Small intestine (tissue), 7 donors: ENCODE measurements around the gene SLC33A1. TPM values are rescaled to one million over a fixed set of nuclear protein-coding genes. Genes with fewer than 3 reads are reported as not detected.
"Not testable (repeated sequence)": the region's sequence is repeated elsewhere in the genome, so short reads cannot be mapped to it uniquely, and the experiment has no call there.

Source experiments
- DNase-seq, 2 donors: peaks; one replicate each; pipeline versions ENCODE4 v3.0.0 to v3.0.0-alpha.2; 2013
- FAIRE-seq: peaks from 2 replicates; lab custom pipeline; 2012; peaks lifted over from hg19 to GRCh38; lab: Jason Lieb, UNC
- H3K27ac ChIP-seq, 3 donors: one replicate each; pipeline ENCODE4 v1.5.1; 2013; ENCODE audit warnings: low read length in 2 of 3, mild to moderate bottlenecking in 2 of 3, control low read depth in 1 of 3, inconsistent platforms in 1 of 3, low read depth in 1 of 3, moderate library complexity in 1 of 3
- H3K27me3 ChIP-seq, 3 donors: one replicate each; pipeline ENCODE4 v1.6.1; 2013; ENCODE audit warnings: low read length in 3 of 3, inconsistent platforms in 1 of 3; ENCODE audit not compliant: control insufficient read depth in 3 of 3, insufficient read depth in 3 of 3
- H3K36me3 ChIP-seq, 3 donors: one replicate each; pipeline ENCODE4 v1.6.1; 2013; ENCODE audit warnings: low read length in 3 of 3, inconsistent platforms in 1 of 3, low read depth in 1 of 3, mild to moderate bottlenecking in 1 of 3, moderate library complexity in 1 of 3; ENCODE audit not compliant: control insufficient read depth in 3 of 3, insufficient read depth in 2 of 3
- H3K4me1 ChIP-seq, 3 donors: one replicate each; pipeline ENCODE4 v1.6.1; 2013; ENCODE audit warnings: low read length in 2 of 3, inconsistent platforms in 1 of 3, low read depth in 1 of 3, mild to moderate bottlenecking in 1 of 3, moderate library complexity in 1 of 3; ENCODE audit not compliant: control insufficient read depth in 3 of 3, insufficient read depth in 2 of 3
- H3K4me3 ChIP-seq, 3 donors: one replicate each; pipeline ENCODE4 v1.5.1; 2013; ENCODE audit warnings: low read length in 3 of 3, control low read depth in 1 of 3, inconsistent platforms in 1 of 3, low read depth in 1 of 3, mild to moderate bottlenecking in 1 of 3, moderate library complexity in 1 of 3
- H3K9me3 ChIP-seq, 2 donors: one replicate each; pipeline ENCODE4 v1.6.1; 2013; ENCODE audit warnings: low read depth in 1 of 2, low read length in 1 of 2; ENCODE audit not compliant: control insufficient read depth in 2 of 2, insufficient read depth in 1 of 2
- WGBS, 3 donors: extraction: QIAGEN DNeasy Blood & Tissue Kit; methylation state at CpG; one replicate each; pipeline ENCODE4 v1.1.7; 2013; 5-methylcytosine and 5-hydroxymethylcytosine counted together
- polyA plus RNA-seq, 4 donors: library from polyadenylated mRNA; stranded (reverse) in 3 of 4; unstranded in 1 of 4; fragments of 200-250 nt in 3 of 4; fragments of 120-200 nt in 1 of 4; gene quantifications; one replicate each; pipeline versions ENCODE4 v1.2.1 to v1.2.3, GENCODE V29; 2013
- donor health status: healthy with polysubstance abuse.
- donor health status: control.
- donor health status: control.
- donor health status: Bipolar disorder and iron deficiency.
- donor health status: healthy.

Gene SLC33A1
- polyA plus RNA-seq, 4 donors = 2.9 to 34.3 (median 10.2) TPM

DNA sequence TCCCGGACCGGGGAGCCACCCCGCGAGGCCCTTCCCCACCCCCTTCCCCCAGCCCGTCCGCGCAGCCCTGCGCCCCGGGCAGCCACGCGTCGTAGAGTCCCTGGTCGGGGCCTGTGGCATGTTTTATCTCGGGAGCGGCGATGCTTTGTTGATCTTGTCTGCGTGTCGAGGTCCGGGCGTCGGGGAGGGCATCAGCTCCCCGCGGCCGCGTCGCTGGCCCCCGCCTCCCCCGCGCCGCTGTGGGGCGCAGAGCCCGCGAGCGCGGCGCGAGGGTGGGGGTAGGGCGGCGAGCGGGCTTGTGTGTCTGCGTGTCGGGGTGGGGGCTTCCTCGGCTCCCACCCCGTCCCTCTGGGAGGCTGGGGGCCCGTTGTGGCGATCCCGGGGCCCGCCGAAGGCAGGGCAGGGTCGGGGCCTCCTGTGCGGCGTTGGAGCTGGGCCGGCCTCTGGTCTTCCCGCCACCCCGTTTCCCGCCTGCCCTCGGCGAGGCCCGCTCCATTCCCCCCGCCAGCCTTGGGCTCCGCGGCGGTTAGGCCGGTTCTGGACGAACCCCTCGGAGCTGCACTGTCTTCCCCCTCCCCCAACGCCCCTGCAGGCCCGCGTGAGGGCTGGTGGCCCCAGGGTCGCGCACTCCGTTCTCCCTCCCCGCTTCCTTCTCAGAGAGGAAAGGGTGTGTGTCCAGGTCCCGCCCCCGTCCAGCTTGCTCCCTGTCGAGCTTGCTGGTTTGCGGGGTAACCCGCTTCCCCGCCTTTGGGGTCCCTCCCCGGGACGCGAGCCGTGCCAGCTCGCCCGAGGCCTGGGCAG is 16.9 kb upstream of the SLC33A1 start:
- peak; percentile 51 to 78 for DNase-seq
- H3K4me3 ChIP-seq = peak overlapping the region; percentile 73 to 100 (median 91)
- WGBS, 3 donors = 0 to 1% (median 0%) methylated on average over 47 to 85 of the region's 85 CpGs
- peaks cover 0 to 7% (median 0%) of the 10 kb centered on the region in 3 donors for H3K4me1 ChIP-seq
- H3K9me3 ChIP-seq = no peaks in the 10 kb centered on the region
- H3K36me3 ChIP-seq = peaks cover 0 to 2% (median 0%) of the 10 kb centered on the region in 3 donors
- H3K27me3 ChIP-seq = no peaks in the 10 kb centered on the region
- no peak for FAIRE-seq
- peak overlapping the region; percentile 88 to 97 (median 95) for H3K27ac ChIP-seq

DNA sequence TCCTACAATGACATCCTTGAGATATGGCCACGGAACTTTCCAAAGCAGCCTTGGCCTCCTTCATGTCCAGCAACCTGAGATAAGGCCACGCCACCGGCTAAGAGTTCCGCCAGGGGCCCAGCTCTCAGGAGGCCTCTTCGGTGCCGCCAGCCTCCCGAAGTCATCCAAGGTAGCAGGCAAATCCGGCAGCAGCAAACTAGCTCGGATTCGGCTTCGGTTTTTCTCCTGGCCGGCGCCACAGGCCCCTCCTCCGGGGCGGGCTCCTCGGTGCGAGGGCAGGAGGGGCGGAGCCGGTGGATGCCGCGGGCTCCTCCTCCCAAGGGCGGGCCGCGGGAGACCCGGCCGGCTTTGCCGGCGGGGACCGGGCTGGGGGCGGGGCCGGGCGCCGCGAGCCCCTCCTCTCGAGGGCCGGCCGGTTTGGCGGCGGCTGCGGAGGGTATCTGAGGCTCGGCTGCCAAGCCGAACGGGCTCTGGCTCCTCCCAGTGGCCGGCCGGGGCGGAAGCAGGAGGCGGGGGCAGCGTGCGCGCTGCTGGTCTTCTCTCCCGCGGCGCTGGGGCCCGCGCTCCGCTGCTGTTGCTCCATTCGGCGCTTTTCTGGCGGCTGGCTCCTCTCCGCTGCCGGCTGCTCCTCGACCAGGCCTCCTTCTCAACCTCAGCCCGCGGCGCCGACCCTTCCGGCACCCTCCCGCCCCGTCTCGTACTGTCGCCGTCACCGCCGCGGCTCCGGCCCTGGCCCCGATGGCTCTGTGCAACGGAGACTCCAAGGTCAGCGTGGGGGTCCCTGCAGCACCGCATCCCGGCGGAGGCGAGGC is 16.1 kb upstream of the SLC33A1 start, which contains the start of gene GMPS:
Gene GMPS, plus strand, starts transcription at position 518 of the 812 bp plus-strand sequence. Its CDS starts 221 bp downstream, at position 739.
- Histone ChIP-seq H3K4me3 (peak within 1 kb of the TSS; percentile 73 to 100 (median 91)), H3K27me3 (no peaks in the 10 kb centered on the region), H3K4me1 (peaks cover 0 to 7% (median 0%) of the 10 kb centered on the region in 3 donors), H3K27ac (peak within 1 kb of the TSS; percentile 88 to 97 (median 95)), H3K36me3 (peaks cover 0 to 2% (median 0%) of the 10 kb centered on the region in 3 donors), H3K9me3 (no peaks in the 10 kb centered on the region)
- DNase-seq = peak; percentile 94 to 97
- no peak for FAIRE-seq
- WGBS, 3 donors = 0 to 1% (median 0%) methylated on average over 38 to 83 of the region's 83 CpGs

DNA sequence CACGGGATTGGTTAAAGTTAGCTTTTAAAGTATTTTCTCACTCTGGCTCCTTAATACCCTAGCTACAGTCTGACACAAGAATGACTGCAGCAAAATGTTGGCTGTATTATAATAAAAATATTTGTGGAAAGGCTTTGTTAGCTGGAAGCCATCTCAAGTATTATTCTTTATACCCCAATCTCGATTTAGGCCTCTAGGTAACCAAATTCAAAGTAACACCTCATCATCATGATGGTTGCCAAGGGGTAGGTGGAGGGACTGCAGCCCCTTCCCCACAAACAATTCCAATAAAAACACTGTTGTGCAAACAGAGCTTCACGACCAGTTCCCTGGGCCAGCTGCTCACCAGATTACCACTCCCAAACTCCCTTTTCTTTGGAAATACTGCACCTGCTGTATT is 15.5 kb upstream of the SLC33A1 start:
- peak overlapping the region; percentile 44 to 58 (median 57) for H3K4me3 ChIP-seq
- H3K9me3 ChIP-seq = no peaks in the 10 kb centered on the region
- H3K4me1 ChIP-seq = peaks cover 0 to 7% (median 0%) of the 10 kb centered on the region in 3 donors
- H3K27me3 ChIP-seq = no peaks in the 10 kb centered on the region
- FAIRE-seq = no peak
- H3K27ac ChIP-seq = peak overlapping the region; percentile 79 to 97 (median 80)
- WGBS, 3 donors = 28 to 36% (median 33%) methylated on average over 3 of the region's 3 CpGs
- DNase-seq = no peak
- H3K36me3 ChIP-seq = no peaks in the 10 kb centered on the region

DNA sequence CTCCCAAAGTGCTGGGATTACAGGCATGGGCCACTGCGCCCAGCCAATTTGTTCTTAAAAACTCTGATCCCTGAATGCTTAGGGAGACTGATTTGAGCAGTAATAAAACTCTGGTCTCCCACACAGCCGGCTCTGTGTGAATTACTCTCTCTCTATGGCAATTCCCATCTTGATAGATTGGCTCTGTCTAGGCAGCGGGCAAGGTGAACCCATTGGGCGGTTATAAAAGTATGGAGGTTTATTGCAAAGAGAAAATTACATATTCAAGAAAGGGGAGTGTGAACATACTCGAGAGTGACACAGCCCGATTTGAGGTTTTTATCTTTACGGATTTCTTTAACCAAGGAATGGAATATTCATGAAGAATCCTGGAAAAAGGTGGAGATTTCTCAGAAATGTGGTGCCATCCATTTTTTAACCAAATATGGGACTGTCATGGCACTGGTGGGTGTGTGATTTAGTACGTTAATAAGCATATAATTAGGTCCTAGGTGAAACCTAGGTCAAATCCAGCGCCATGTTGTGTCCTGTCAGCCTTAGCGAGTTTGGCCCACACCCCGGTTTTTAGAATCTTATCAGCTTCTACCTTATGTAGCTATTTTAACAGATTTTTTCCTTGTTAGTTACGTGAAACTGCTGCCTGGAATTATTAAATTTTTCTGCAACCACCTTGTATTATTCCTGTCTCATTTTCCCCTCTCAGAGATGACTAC is 9.0 kb upstream of the SLC33A1 start:
- H3K27me3 ChIP-seq = no peaks in the 10 kb centered on the region
- H3K4me3 ChIP-seq = no peak overlapping the region
- FAIRE-seq (no peak), DNase-seq (no peak)
- no peaks in the 10 kb centered on the region for H3K9me3 ChIP-seq
- H3K36me3 ChIP-seq = no peaks in the 10 kb centered on the region
- H3K27ac ChIP-seq = no peak overlapping the region
- no peaks in the 10 kb centered on the region for H3K4me1 ChIP-seq
- WGBS, 3 donors = 82 to 89% (median 85%) methylated on average over 12 of the region's 12 CpGs

DNA sequence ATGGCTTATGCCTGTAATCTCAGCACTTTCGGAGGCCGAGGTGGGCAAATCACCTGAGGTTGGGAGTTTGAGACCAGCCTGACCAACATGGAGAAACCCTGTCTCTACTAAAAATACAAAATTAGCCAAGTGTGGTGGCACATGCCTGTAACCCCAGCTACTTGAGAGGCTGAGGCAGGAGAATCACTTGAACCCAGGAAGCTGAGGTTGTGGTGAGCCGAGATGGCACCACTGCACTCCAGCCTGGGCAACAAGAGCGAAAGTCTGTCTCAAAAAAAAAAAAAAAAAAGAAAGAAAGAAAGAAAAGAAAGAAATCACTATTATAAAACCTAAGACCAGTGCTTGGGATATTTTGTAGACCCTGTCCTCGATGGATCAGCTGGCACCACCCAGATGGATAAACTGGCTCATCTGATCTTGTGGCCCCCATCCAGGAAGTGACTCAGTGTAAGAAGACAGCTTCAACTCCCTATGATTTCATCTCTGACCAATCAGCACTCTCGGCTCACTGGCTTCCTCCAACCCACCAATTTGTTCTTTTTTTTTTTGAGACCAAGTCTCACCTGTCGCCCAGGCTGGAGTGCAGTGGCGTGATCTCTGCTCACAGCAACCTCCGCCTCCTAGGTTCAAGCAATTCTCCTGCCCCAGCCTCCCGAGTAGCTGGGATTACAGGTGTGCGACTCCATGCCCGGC is 8.2 kb upstream of the SLC33A1 start:
- WGBS, 3 donors = 80 to 89% (median 81%) methylated on average over 12 of the region's 12 CpGs
- not testable (repeated sequence) for H3K36me3 ChIP-seq, H3K27me3 ChIP-seq, H3K27ac ChIP-seq, H3K4me1 ChIP-seq, H3K4me3 ChIP-seq, H3K9me3 ChIP-seq, FAIRE-seq
- peak in 1 of 2 donors; percentile 56 for DNase-seq

DNA sequence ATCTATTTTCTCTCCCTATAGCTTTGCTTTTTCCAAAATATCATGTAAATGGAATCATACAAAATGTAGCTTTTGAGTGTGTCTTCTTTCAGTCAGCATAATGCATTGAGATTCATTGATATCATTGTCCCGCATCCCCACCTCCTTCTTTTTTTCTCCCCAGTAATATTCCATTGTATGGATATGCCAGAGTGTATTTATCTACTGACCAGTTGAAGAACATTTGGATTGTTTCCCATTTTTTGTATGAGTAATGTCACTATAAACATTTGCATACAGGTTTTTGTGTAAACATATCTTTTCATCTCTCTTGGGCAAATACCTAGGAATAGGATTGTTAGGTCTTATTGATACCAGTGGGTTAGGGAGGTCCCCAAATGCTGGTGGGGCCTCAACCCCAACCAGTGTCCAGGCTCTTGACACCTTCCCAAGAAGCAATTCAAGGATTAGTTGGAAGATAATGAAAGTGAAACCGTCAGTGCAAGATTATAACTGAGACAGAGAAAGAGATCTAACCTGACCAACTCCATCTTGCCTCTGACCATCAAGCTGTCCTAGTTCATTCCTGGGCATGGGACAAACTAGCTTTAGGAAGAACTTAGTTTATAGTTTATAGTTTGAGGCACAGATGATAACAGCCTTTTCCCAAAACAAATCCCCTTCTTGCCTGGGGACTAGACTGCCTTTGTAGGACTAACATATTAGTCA is 7.4 kb upstream of the SLC33A1 start:
- Histone ChIP-seq H3K27ac (no peak overlapping the region), H3K27me3 (no peaks in the 10 kb centered on the region), H3K9me3 (no peaks in the 10 kb centered on the region), H3K4me1 (no peaks in the 10 kb centered on the region), H3K4me3 (no peak overlapping the region), H3K36me3 (no peaks in the 10 kb centered on the region)
- 58 to 79% (median 73%) methylated on average over 2 of the region's 2 CpGs for WGBS, 3 donors
- DNase-seq (no peak), FAIRE-seq (no peak)

DNA sequence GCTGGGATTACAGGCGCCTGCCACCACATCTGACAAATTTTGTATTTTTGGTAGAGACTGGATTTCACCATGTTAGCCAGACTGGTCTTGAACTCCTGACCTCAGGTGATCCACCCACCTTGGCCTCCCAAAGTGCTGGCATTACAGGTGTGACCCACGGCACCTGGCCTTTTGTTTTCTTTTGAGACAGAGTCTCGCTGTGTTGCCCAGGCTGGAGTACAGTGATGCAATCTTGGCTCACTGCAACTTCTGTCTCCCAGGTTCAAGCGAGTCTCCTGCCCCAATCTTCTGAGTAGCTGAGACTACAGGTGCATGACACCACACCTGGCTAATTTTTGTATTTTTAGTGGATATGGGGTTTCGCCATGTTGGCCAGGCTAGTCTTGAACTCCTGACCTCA is 6.2 kb upstream of the SLC33A1 start:
- H3K27ac ChIP-seq, DNase-seq, FAIRE-seq, H3K27me3 ChIP-seq, H3K36me3 ChIP-seq, H3K4me3 ChIP-seq, H3K9me3 ChIP-seq, H3K4me1 ChIP-seq: not testable (repeated sequence)
- WGBS, 3 donors = 86 to 91% (median 90%) methylated on average over 5 of the region's 5 CpGs
